Thyroid gland (tissue), 4 donors: Measurements from ENCODE around the gene KRTAP10-3. TPM values are rescaled to one million over a fixed set of nuclear protein-coding genes. Genes with fewer than 3 reads are reported as not detected.
"Not testable (repeated sequence)": the region's sequence is repeated elsewhere in the genome, so short reads cannot be mapped to it uniquely, and the experiment has no call there.

Experiments
- DNase-seq, 2 donors: peaks; one replicate each; pipeline ENCODE4 v3.0.0-alpha.2; 2019
- H3K27ac ChIP-seq, 3 donors: fragments of 200-600 bp; sonication (generic); 1 replicate in 2 of 3; 2 replicates in 1 of 3; pipeline ENCODE4 v1.5.1; 2016 to 2019; ENCODE audit warnings: mild to moderate bottlenecking in 1 of 3, moderate library complexity in 1 of 3
- H3K27me3 ChIP-seq: fragments of 200-600 bp; sonication (generic); one replicate; pipeline ENCODE4 v1.5.1; 2019
- H3K36me3 ChIP-seq, 2 donors: fragments of 200-600 bp; sonication (generic); one replicate each; pipeline ENCODE4 v1.5.1; 2016 to 2019
- H3K4me1 ChIP-seq, 2 donors: fragments of 200-600 bp; sonication (generic); one replicate each; pipeline ENCODE4 v1.5.1; 2017 to 2019
- H3K4me3 ChIP-seq, 3 donors: fragments of 200-600 bp; sonication (generic); replicated peaks in 1 of 3; 1 replicate in 2 of 3; 2 replicates in 1 of 3; pipeline ENCODE4 v1.5.1; 2016; ENCODE audit warnings: mild to moderate bottlenecking in 1 of 3
- H3K9me3 ChIP-seq: fragments of 200-600 bp; sonication (generic); one replicate; pipeline ENCODE4 v1.5.1; 2017
- CTCF ChIP-seq, 6 experiments: fragments of 200-600 bp in 3 of 6; fragments of 450-650 bp in 3 of 6; sonication (generic) in 3 of 6; IDR thresholded peaks; one replicate each; pipeline ENCODE4 v1.5.1; 2016 to 2019; ENCODE audit warnings: antibody characterized with exemption in 6 of 6, mild to moderate bottlenecking in 2 of 6, inconsistent platforms in 1 of 6, moderate library complexity in 1 of 6
- POLR2A ChIP-seq, 2 donors: fragments of 450-650 bp; IDR thresholded peaks; one replicate each; pipeline ENCODE4 v1.6.1; 2017; ENCODE audit warnings: antibody characterized with exemption in 2 of 2, mild to moderate bottlenecking in 2 of 2, moderate library complexity in 1 of 2
- whole genome bisulfite sequencing, 2 donors: methylation state at CpG; one replicate each; pipeline ENCODE4 v1.1.5; 2017; 5-methylcytosine and 5-hydroxymethylcytosine counted together
- intact Hi-C: fragments of 100-400 bp; cut with DNase I; formaldehyde crosslinking; loops from one replicate; pipeline ENCODE4 v1.15.1; 2023
- total RNA-seq, 4 donors: library from RNA; depleted of rRNA; stranded (reverse); fragments of >200 nt; gene quantifications; one replicate each; pipeline ENCODE4 v1.2.3, GENCODE V29; 2016

Gene KRTAP10-3
- total RNA-seq, 4 donors from 2014 or later, result not detected

- Histone ChIP-seq H3K36me3 (no peaks in the 10 kb centered on the region), H3K27ac (no peak overlapping the region), H3K27me3 (no peaks in the 10 kb centered on the region), H3K4me3 (no peak overlapping the region), H3K9me3 (no peaks in the 10 kb centered on the region), H3K4me1 (no peaks in the 10 kb centered on the region)
- TF ChIP-seq CTCF (IDR thresholded peaks at IDR 0.05) (no peak), POLR2A (IDR thresholded peaks at IDR 0.05) (no peak)
- intact Hi-C loops, result no loop called here
- WGBS, 2 donors, result 92 to 95% methylated on average over 18 of the region's 18 CpGs
- no peak for DNase-seq
These were observed 9.0 kb upstream of the KRTAP10-3 start for GRCh38 chr21:44567481-44568171.

DNA sequence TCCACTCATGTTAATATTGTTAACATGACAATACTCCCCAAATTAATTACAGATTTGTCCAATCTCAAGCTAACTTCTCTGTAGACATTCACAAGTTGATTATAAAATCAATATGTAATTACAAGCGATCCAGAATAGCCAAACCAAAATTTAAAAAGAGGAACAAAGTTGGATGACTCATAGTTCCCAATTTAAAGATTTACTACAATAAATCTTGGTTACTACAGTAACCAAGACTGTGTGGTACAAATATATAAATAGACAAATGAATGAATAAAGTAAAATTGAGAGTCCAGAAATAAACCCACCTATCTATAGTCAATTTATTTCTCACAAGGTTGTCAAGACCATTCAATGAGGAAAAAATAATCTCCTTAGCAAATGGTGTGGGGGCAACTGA lies 7.8 kb upstream of the KRTAP10-3 start:
- Histone ChIP-seq H3K36me3 (no peaks in the 10 kb centered on the region), H3K4me3 (no peak overlapping the region), H3K4me1 (no peaks in the 10 kb centered on the region), H3K9me3 (no peaks in the 10 kb centered on the region), H3K27me3 (no peaks in the 10 kb centered on the region), H3K27ac (no peak overlapping the region)
- intact Hi-C loops, result no loop called here
- WGBS, 2 donors, result 73 to 79% methylated on average over 1 of the region's 1 CpG
- DNase-seq, result no peak
- TF ChIP-seq CTCF (IDR thresholded peaks at IDR 0.05) (no peak), POLR2A (IDR thresholded peaks at IDR 0.05) (no peak)

DNA sequence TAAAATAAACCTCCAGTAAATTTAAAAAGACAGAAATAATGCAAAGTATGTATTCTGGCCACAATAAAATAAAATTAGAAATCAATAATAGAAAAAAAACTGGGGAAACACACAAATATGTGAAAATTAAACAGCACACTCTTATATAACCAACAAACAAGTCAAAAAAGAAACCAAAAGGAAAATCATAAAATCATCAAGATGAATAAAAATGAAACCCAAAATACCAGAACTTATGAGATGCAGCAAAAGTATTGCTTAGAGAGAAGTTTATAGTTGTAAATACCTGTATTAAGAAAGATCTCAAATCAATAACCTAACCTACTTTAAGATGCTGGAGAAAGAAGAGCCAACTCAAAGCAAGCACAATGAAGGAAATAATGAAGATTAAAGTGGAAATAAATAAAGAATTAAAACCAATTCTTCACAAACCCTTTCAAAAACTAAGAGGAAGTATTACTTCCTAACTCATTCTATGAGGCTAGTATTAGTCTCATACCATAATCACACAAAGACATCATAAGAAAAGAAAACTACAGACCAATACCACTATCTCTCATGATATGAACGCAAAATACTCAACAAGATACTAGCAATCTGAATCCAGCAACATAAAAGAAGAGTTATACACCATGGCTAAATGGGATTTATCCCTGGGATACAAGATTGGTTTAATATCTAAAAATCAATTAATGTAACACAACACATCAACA lies 6.4 kb upstream of the KRTAP10-3 start:
- Histone ChIP-seq H3K27ac (no peak overlapping the region), H3K27me3 (no peaks in the 10 kb centered on the region), H3K36me3 (no peaks in the 10 kb centered on the region), H3K9me3 (no peaks in the 10 kb centered on the region), H3K4me3 (no peak overlapping the region), H3K4me1 (no peaks in the 10 kb centered on the region)
- TF ChIP-seq POLR2A (IDR thresholded peaks at IDR 0.05), result no peak
- no peak for TF ChIP-seq CTCF (IDR thresholded peaks at IDR 0.05)
- WGBS, 2 donors, result 0 to 95% methylated on average over 1 of the region's 1 CpG
- DNase-seq, result no peak
- intact Hi-C loops, result no loop called here

GRCh38 chr21:44564099-44564498 lies 5.5 kb upstream of the KRTAP10-3 start:
- no peaks in the 10 kb centered on the region for H3K27me3 ChIP-seq
- WGBS, 2 donors, result 94 to 95% methylated on average over 1 of the region's 1 CpG
- DNase-seq, result no peak
- H3K36me3 ChIP-seq, result no peaks in the 10 kb centered on the region
- no peak overlapping the region for H3K27ac ChIP-seq
- intact Hi-C loops, result no loop called here
- TF ChIP-seq CTCF (IDR thresholded peaks at IDR 0.05) (no peak), POLR2A (IDR thresholded peaks at IDR 0.05) (no peak)
- H3K4me3 ChIP-seq, result no peak overlapping the region
- H3K4me1 ChIP-seq, result no peaks in the 10 kb centered on the region
- no peaks in the 10 kb centered on the region for H3K9me3 ChIP-seq

DNA sequence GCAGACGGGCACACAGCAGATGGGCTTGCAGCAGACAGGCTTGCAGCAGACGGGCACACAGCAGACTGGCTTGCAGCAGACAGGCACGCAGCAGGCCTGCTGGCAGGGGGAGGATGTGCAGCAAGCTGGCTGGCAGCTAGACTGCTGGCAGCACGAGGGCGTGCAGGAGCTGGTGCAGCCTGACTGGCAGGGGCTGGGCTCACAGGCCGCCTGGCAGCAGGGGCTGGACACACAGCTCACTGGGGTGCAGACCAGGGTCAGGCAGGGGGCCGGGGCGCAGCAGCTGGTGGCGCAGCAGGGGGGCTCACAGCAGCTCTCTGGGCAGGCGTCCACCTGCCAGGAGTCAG lies 293 bp downstream of the KRTAP10-3 start:
- not testable (repeated sequence) for H3K9me3 ChIP-seq

More for the DNA sequence above, 293 bp downstream of the KRTAP10-3 start:
- DNase-seq, H3K4me1 ChIP-seq, H3K27me3 ChIP-seq, H3K4me3 ChIP-seq, H3K27ac ChIP-seq, intact Hi-C loops, H3K36me3 ChIP-seq: not testable (repeated sequence)
- 69 to 71% methylated on average over 1 to 7 of the region's 10 CpGs for WGBS, 2 donors
